GM12864 (cell line): ENCODE measurements around the gene CUEDC2.

Experiments
- DNase-seq: peaks from one replicate; pipeline ENCODE4 v3.0.0-alpha.2; 2011; ENCODE audit warnings: low read depth
- H3K4me3 ChIP-seq: 2 replicates; pipeline ENCODE4 v1.5.1; 2011; ENCODE audit warnings: mild to moderate bottlenecking, low read depth, low read length, control low read depth
- CTCF ChIP-seq: IDR thresholded peaks from 2 replicates; pipeline ENCODE4 v1.5.1; 2011; ENCODE audit warnings: low read depth, mild to moderate bottlenecking, moderate library complexity, low read length, control low read depth, inconsistent platforms; ENCODE audit errors: missing control alignments

The CUEDC2 gene

GRCh38 chr10:102403115-102403514 lies 29.3 kb downstream of the CUEDC2 start:
- no peak for DNase-seq
- H3K4me3 ChIP-seq: no peak overlapping the region
- no peak for TF ChIP-seq CTCF

GRCh38 chr10:102402512-102402896 lies 29.9 kb downstream of the CUEDC2 start:
- no peak for TF ChIP-seq CTCF
- no peak for DNase-seq

GRCh38 chr10:102401735-102402511 lies 30.5 kb downstream of the CUEDC2 start:
- H3K4me3 ChIP-seq: no peak overlapping the region
- no peak for TF ChIP-seq CTCF
- DNase-seq: no peak

More at GRCh38 chr10:102402512-102402896, 29.9 kb downstream of the CUEDC2 start:
- no peak overlapping the region for H3K4me3 ChIP-seq

GRCh38 chr10:102401342-102401654 lies 31.1 kb downstream of the CUEDC2 start:
- no peak overlapping the region for H3K4me3 ChIP-seq
- DNase-seq: no peak
- no peak for TF ChIP-seq CTCF

- H3K4me3 ChIP-seq: no peak overlapping the region
- no peak for TF ChIP-seq CTCF
- DNase-seq: no peak
These were observed 31.6 kb downstream of the CUEDC2 start for GRCh38 chr10:102400598-102401341.

GRCh38 chr10:102400076-102400475 lies 32.3 kb downstream of the CUEDC2 start:
- no peak for TF ChIP-seq CTCF

More at GRCh38 chr10:102400076-102400475, 32.3 kb downstream of the CUEDC2 start:
- H3K4me3 ChIP-seq: peak overlapping the region; percentile 70
- no peak for DNase-seq
